ENCODE measurements around the gene LRIG1.

Gene LRIG1

DNA sequence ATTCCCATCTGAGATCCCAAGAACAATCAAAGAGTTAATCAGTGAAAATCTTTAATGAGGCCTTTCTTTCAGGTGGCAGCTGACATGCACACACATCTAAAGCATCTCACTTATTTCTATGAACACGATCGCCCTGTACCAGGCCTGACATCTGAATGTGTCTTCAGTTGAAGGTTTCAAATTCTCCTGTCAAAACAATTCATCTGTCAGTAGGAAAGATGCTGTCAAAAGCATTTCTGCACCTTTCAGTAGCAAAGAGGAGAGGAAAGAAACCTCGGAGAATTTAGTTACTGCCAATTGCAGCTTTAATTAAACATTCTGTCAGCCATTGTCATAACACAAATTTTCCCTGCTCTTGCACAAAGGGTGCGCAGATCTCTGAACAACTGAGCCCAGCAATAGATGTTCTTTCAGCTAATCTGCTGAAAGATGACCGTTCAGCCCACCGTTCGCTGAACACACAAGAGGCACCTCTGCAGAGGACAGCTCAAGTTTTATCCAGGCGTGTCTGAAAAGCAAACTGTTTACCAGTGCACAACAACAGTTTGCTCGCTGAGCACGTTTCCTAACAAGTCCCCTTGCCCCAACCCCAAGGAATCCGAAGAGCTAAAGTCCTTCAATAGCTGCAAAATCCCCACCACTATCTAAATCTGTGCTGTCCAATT lies 34.1 kb downstream of the LRIG1 start:
- no peak for DNase-seq

DNA sequence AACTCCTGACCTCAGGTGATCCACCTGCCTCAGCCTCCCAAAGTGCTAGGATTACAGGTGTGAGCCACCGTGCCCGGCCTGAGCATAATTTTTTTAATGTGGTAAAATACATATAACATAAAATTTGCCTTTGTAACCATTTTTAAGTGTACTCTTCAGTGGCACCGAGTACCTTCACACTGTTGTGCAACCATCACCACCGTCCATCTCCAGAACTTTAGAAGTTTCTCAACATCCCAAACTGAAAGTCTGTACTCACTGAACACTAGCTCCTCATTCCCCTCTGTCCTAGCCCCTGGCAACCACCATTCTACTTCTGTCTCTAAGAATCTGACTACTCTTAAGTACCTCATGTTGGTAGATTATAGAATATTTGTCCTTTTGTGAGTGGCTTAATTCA lies 35.2 kb downstream of the LRIG1 start:
- no peak for DNase-seq

DNA sequence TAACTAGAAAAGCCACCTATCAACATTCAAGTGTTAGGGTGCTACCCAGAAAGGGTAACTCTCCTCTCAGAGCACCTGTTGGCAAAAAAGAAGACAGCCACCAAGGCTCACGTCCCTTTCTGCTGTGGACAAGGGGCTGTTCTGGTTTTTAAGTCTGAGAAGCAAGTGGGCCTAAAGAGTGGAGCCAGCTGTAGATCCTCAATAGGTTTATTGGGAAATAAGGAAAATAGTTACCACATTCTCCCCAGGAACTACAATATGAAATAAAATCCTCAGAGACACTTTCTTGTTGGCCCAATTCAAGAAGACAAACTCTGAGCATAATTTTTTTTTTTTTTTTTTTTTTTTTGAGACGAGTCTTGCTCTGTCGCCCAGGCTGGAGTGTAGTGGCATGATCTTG lies 35.8 kb downstream of the LRIG1 start:
- no peak for DNase-seq

DNA sequence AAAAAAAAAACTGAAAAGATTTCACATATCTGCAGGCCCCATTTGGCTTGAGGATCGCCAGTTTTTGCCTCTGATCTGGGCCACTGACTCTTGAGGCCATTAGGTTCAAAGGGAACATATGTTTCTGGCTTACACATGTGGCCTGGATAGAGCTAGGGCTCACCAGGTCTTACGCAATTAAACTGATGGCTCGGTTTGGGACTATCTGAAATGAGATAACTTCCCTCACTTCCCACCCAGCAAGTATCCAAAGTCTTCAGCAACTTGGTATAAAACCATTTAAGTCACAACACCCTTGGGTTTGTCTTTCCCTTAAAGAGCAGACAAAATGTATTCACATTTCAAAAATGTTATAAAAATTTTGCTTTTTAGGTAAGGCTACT lies 36.3 kb downstream of the LRIG1 start:
- no peak for DNase-seq

DNA sequence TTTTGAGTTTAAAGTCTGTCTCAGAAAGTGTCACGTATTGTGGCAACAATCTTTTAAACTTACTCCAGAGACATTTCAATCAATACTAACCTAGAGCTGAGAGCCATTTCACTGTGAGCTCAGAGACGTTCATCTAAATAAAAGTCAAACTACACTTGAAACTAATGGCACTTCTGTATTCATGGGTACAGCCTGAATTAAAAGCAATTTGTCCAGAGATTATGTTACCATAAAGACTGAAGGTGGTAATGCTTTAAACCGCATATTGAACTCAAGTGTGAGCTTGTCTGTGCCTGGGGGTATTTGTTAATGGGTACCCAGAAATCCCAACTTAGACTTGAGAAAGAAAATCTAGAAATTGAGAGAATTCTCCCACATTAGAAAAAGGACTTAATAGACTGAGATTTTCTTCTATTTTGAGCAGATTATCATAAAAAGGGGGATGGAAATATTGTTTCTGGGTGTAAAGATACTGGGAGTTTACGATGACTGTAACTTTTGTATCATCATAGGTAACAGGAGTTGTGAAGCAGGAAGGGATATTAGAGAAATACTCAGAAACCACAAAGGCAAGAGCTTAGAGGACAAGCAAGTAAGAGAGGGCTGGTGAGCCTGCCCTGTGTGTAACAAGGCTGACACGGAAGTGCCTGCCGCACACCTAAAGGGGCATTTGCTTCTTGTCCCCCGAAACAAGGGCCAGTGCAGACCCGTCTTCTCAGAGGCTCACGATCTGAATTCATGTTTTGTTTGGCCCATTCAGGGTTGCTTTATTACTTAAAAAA lies 36.9 kb downstream of the LRIG1 start:
- DNase-seq = no peak

DNA sequence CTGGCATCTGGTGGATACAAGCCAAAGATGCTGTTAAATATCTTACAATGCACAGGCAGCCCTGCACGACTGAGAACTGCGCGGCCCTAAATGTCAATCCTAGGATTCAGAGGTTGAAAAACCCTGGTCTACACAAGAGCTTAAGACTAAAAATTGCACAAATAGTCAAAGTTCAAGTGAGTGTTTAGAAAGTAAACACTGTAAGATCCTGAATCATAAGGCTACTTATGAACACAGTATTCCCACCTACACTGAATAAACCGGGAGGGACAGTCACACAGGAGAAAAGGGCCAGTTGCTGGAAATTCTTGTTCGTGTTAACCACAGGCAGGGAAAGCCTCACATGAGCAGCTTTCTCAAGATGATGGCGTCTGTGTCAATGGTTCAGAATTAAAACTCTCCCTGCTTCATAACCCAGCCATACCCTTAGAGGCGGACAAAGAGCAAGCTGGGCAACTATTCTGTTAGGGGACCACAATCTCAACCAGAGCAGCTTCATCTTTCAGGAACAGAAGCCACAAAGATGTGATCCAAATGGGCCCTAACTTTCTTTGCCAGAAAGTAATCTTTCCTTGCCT lies 37.7 kb downstream of the LRIG1 start:
- no peak for DNase-seq

DNA sequence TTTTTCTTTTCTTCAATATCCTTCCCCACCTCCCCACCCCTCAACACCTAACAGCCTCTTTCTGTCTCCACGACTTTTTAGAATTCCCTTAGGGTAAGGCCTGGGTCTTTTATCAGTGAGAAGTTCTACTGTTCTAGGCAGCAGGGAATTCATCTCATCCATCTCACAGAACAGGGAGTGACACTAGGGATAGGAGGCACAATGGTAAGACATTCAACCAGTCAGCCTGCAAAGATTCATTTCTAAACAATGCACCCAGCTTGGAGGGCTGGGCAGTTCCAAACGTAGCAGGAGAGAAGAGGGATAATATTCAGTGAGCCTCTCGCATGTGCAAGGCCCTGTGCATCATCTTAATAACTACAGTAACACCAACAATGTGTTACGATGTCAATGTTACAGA lies 43.6 kb downstream of the LRIG1 start:
- no peak for DNase-seq

DNA sequence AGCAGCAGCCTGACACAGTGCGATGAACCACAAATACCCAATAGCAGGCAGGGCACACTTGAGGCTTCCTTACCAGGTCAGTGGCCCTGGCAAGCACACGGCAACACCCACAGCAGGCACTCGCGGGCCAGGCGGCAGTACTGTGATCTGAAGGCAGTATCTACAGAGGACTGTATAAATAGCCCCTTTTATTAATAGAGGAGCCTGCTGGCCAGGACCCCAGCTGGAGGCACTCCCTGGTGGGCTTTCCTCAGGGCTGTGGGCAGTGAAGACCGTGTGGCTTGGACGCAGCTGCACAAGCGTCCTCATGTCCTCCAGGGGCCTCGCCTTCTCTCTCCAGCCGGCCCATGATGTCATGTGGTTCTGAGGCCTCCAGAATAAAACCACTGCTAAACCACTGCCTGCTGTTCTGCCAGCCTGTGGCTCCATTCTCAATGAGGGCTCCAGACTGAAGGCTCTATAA lies 44.1 kb downstream of the LRIG1 start:
- DNase-seq = no peak

DNA sequence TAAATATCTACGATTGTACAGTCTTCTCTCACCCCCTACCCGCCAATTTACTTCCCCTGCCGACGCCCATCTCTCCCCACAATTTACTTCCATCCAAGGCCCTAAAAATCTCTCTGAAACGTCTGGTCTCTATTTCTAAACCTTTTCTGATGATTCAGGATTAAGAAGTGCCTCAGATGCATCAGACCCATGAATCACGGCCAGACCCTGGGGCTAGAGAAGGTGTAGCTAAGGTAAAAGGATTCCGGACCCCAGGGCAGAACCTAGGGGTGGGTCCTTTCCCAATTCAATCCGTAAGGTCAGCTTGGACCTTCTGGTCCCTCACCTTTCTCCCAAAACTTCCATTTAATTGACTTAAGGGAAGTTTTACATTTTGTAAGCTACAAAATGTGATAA lies 46.4 kb downstream of the LRIG1 start:
- DNase-seq = no peak

DNA sequence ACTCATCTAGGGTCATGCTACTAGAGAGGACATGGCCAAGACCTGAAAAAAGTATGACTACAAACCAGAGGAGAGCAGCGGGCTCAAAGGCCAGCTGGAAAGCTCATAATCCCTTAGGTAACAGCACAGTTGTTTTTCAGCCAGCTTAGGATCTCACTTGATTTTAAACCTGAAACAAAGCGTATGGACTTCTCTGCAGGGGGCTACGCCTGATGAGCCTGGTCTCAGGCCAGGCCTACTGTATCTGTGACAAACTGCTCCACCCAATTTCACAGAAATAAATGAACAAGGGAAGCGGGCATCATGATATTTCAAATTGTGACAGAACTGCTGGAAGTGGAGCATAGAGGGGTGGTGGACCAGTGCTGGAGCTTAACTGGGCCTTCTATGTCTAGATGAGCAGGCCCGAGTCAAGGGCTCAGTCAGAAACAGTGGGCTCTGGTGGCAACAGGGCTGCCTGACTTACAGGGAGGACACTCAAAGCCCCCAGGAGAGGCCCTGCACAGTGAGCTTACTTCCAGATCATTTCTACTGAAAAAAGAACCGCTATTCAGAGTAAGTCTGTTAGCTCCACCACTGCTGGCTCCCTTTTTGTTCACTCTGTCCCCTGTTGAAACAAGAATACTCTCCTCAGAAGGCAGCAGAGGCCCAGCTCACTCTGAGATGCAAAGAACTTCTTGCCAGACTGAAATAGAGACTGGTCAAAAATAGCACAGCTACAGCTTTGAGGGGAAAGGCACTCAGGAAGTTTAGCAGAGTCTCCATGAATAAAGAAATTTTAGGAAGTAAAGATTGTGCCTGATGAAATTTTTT lies 47.0 kb downstream of the LRIG1 start:
- no peak for DNase-seq

DNA sequence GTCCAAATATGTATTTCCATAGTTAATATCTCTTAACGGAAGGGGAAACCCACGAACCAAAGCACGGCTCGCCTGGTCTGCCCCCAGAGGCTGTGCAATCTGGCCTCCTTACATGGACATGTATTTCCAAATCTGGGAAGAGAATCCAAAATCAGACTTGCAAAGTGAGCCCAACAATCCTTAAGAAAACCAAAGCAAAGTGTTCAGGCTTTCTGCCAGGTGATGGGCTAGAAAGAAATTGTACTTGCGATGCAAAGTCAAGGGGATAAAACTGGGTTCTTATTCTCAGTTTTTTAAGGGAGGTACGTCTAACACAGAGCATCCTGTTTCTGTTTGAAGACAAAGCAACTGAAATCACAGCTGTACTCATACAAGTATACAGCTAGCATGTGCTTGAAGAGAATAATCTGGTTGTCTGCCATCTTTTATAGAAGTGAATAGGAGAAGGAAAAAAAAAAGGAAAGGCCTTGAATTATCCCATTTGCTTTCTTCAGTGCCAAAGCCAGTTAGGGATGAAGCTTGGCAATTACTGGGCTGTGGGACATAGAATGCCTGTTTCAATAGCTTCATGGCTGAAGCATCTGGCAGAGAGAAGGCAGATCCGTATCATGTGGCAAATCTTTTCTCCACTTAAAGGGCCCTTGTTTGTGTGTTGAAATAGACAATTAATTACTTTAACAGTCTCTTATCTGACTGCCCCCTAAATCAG lies 48.4 kb downstream of the LRIG1 start:
- DNase-seq = no peak

DNA sequence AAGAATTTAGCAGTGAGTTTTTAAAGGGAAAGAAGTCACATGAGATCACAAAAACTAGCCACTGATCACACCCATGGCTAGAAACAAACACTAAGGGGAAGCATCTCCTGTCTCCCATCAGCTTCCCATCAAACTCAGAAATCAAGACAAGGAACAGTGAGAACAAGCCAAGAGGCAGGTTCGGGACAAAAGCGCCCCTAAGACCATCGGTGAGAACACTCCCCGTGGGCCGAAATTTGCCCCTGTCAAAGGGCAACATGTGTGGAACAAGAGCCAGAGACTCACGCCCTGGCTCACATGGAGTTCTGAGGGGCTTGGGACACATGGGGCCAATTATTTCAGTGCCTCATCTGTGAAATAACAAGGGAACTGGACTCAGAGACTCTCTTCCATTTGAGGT lies 49.1 kb downstream of the LRIG1 start:
- no peak for DNase-seq

DNA sequence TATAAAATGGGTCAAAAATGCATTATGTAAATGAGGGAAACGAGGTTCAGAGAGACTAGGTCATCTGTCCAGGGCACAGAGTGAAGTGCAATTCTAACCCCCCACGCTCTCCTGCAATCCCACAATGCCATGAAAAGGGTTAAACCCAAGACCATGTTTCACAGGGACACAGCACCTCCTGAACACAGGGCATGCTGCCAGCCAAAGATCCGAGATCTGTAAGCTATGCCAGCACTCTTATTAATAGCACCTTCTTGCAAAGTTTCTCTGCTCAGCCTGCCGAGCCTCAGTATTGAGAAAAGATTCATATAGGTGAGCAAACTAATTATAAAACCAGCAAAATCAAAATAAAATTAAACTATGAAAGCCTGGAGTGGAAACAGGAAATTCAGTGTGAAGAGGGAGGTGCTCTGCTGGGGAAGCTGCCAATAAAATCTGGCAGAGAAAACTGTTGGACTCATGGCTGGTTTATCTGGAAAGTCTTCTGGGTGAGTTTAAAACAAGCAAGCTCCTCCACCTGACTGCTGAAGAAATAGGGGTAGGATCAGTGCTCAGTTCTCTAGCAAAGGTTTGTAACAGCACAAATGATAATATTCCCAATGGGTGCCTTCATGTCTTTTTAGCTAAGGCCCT lies 50.3 kb downstream of the LRIG1 start:
- peak; percentile 45 for DNase-seq

DNA sequence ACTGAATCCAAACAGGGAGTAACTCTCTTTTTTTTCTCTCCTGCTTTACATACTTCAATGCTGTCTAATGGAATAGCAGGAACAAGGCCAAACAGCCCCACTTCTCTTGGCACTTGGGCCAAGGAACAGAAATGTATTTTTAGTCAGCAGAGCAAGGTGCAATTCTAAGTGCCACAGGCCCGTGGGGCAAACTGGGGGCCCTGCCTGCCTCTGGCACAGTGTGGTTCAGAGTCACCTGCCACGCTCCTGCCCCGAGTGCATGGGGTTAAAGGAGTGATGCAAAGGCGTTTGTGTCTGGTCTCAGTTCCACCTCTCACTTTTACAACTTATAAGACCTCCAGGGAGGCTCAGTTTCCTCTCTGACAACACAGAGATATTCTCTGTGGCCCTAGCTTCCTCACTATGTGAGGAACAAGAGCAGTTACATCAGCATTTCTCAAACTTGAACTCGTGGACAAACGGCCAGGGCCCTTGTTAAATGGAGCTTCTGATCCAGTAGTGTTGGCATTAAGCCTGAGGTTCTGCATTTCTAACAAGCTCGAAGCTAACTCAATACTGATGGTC lies 51.3 kb downstream of the LRIG1 start:
- DNase-seq = no peak

DNA sequence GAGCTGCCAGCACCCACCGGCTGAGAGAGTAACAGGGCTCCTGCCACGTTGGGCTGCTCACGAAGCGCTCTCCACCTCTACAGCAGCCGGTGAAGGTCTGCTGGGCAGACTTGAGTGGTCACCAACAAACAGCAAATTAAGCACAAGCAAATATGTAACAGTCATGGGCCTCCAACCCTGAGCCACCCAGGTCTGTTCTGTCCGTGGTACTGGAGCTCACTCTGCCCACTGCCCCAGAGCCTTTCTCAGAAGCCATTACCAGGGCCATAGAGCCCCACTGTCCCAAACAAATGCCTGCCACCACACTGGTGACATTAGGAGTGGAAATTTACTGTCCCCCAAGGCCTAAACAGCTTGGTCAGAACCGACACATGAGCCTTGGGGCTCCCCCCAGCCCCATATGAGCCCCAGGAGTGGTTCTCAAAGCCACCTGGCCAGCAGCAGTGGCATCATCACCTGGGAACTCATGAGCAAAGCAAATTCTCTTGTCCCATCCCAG lies 56.6 kb downstream of the LRIG1 start:
- no peak for DNase-seq

DNA sequence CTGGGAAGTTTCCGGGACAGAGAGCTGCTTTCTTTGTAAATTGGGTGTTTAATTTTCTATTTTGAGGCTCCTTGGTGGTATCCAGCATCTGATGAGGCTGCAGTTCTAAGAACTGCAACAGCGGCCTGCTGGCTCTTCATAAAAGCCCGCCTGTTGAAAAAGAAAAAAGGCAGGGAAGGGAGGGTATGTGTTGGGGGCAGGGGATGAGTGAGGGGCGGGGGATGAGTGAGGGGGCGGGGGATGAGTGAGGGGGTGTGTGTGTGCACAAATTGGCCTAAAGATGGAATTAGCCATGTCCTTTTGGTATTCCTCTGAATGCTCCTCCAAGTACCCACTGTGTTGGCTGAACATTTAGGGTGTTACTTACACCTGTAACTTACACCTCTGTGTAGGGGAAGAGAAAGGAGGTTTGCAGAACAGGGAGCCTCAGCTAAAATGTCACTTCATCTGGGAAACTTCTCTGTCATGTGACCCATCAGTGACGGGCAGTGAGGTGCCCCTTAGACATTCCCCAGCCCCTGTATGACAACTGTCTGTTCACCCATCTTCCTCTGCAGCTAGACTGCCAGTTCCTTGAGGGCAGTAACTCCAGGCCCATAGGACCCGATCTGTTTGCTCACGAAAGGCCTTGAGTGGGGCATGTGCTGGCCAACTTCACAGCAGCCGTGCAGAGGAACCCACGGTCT lies 57.6 kb downstream of the LRIG1 start:
- no peak for DNase-seq

DNA sequence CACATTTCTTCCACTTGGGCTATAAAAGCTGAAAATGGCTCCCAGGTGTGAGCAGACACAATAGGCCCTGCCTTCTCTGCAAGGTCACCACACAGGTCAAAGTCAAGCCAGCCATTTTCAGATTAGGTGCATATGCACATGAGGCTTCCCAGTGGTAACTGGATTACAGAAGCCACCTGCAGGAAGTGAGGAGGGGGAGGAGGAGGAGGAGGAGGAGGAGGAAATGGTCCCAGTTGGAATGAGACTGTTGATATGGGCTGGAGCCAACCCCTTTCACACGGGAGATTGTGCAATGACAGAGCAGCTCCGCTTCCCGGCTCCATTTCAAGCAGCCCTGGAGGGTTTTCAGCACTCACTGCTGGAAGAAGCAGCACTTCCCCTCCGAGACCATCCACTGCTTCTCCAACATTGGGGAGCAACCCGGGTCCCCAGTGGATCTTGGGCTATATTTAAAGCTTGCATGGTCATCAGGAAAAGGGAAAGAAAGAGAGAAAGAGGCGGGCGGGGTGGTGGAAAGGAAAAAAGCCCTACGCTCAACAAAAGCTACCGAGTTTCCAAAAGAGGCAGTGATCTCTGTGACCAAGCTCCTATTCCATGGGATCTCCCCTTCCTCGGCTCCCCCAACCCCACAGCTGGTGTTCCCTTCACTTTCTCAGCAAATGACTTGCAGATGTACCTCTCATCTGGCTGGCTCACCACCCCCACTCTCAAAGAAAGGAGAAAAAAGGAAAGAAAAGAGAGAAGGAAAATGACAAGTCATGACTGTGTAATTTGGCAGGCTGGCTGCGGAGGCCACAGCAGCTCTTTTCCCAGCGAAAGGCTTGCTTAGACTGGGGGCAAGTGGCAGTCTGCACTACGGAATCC lies 58.3 kb downstream of the LRIG1 start:
- peak; percentile 59 for DNase-seq

DNA sequence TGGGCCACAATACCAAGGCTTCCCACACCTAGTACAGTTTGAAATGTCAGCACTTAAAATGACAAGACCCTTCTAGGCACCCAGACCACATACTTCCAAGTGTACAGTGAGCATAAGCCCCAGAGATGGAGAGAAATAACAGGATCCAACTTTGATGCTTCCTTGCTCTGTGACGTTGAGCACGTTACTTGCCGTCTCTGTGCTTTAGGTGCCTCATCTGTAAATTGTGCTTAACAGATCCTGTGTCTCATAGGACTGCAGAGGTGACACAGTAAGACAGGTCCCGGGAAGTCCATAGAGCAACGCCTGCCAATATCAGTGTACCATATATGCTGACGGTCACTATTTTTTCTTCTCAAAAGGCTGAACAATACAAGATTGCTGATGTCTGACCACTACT lies 59.1 kb downstream of the LRIG1 start:
- no peak for DNase-seq

DNA sequence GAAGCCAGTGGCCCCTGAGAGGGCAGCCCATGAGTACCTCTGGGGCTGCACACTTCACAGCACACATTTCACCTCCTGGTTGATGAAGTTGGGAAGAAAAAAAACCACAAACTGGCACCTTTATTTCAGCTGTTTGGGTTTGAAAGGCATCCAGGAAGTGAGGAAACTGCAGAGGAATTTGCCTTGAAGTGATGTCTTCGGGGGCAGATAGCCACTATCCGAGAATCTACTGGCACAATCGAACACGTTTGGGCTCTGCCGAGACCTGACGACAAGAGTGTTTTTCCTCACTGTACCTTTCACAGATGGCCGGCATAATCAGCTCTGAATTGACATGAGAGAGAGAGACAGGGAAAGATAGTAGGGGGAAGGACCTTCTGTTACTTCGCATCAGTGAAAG lies 59.7 kb downstream of the LRIG1 start:
- no peak for DNase-seq

All from NCI-H2029 treated with DMSO at 0.1 percent for 48 hours (cell line).